PC-3 (cell line): Measurements from ENCODE around the gene MORN5. TPM values are rescaled to one million over a fixed set of nuclear protein-coding genes. Genes with fewer than 3 reads are reported as not detected.
A peak's percentile ranks its signal among the peaks of the same experiment; 100 is the strongest.

Source experiments
- ATAC-seq: fragments of 200-7000 bp; cut with Tn5 transposase; 2 replicates; pipeline ENCODE4 v1.9.1; 2020; ENCODE audit warnings: mild to moderate bottlenecking, moderate library complexity
- BruUV-seq: library from RNA; stranded (reverse); fragments of 400-500 nt; replicated peaks from 2 replicates; lab custom pipeline; 2021; lab: Mats Ljungman, UMichigan
- CTCF ChIA-PET: fragments of 300-600 bp; sonication (Branson Sonifier 250); formaldehyde crosslinking; loops from one replicate; lab custom pipeline; 2022; ENCODE audit warnings: antibody characterized with exemption; lab: Charles Lee
- POLR2A ChIA-PET: fragments of 300-600 bp; sonication (Branson Sonifier 250); formaldehyde crosslinking; loops from one replicate; lab custom pipeline; 2022; ENCODE audit warnings: antibody characterized with exemption; ENCODE audit not compliant: unreplicated experiment; lab: Charles Lee
- DNase-seq: peaks from one replicate; pipeline ENCODE4 v3.0.0-alpha.2; 2015
- H2AFZ ChIP-seq: fragments of 300-600 bp; sonication (generic); 2 replicates; pipeline ENCODE4 v1.6.0; 2016; ENCODE audit warnings: antibody characterized with exemption, low read length
- H3F3A ChIP-seq: fragments of 300-600 bp; sonication (generic); one replicate; pipeline ENCODE4 v1.6.0; 2017; ENCODE audit warnings: antibody characterized with exemption, low read length, control low read depth, mild to moderate bottlenecking; ENCODE audit not compliant: unreplicated experiment
- H3K27ac ChIP-seq: fragments of 300-600 bp; sonication (generic); 2 replicates; pipeline ENCODE4 v1.5.1; 2016; ENCODE audit warnings: mild to moderate bottlenecking, low read length
- H3K27me3 ChIP-seq: fragments of 300-600 bp; sonication (generic); 2 replicates; pipeline ENCODE4 v1.6.1; 2016; ENCODE audit warnings: low read length, mixed read lengths
- H3K36me3 ChIP-seq: fragments of 300-600 bp; sonication (generic); 2 replicates; pipeline ENCODE4 v1.6.1; 2016; ENCODE audit warnings: low read depth, mixed run types, low read length, mixed read lengths
- H3K4me1 ChIP-seq: fragments of 300-600 bp; sonication (generic); 2 replicates; pipeline ENCODE4 v1.5.1; 2016; ENCODE audit warnings: low read length; ENCODE audit not compliant: insufficient read depth
- H3K4me2 ChIP-seq: fragments of 300-600 bp; sonication (generic); 2 replicates; pipeline ENCODE4 v1.6.0; 2016; ENCODE audit warnings: low read length
- H3K4me3 ChIP-seq: fragments of 300-600 bp; sonication (generic); 2 replicates; pipeline ENCODE4 v1.5.1; 2016; ENCODE audit warnings: mild to moderate bottlenecking, low read length, mixed read lengths
- H3K79me2 ChIP-seq: fragments of 300-600 bp; sonication (generic); 2 replicates; pipeline ENCODE4 v1.6.1; 2017; ENCODE audit warnings: low read length, mixed read lengths
- H3K9ac ChIP-seq: fragments of 300-600 bp; sonication (generic); 2 replicates; pipeline ENCODE4 v1.6.0; 2016; ENCODE audit warnings: mild to moderate bottlenecking, low read length
- H3K9me2 ChIP-seq: fragments of 300-600 bp; sonication (generic); replicated peaks from 2 replicates; pipeline ENCODE4 v1.6.1; 2016; ENCODE audit warnings: mixed run types, low read length, mixed read lengths
- H3K9me3 ChIP-seq: fragments of 300-600 bp; sonication (generic); 2 replicates; pipeline ENCODE4 v1.6.1; 2016; ENCODE audit warnings: low read length, mixed read lengths
- H4K20me1 ChIP-seq: fragments of 300-600 bp; sonication (generic); 2 replicates; pipeline ENCODE4 v1.6.1; 2016; ENCODE audit warnings: low read length, mixed read lengths
- EZH2 ChIP-seq: fragments of 300-600 bp; sonication (generic); IDR thresholded peaks from one replicate; pipeline ENCODE4 v1.6.1; 2017; ENCODE audit warnings: antibody characterized with exemption, mild to moderate bottlenecking, low read length; ENCODE audit not compliant: unreplicated experiment
- EZH2phosphoT487 ChIP-seq: fragments of 300-600 bp; sonication (generic); IDR thresholded peaks from 2 replicates; pipeline ENCODE4 v1.6.1; 2018; ENCODE audit warnings: mild to moderate bottlenecking, antibody characterized with exemption, low read length, borderline replicate concordance
- intact Hi-C: fragments of 100-400 bp; cut with micrococcal nuclease; formaldehyde crosslinking; loops from 2 replicates; pipeline ENCODE4 v1.9.0; 2023
- total RNA-seq: library from RNA; depleted of rRNA; stranded (reverse); fragments of >200 nt; gene quantifications from 2 replicates; pipeline ENCODE4 v1.2.3, GENCODE V29; 2014
- TF ChIP-seq, protein P1 (sequence below): fragments of 300-600 bp; sonication (generic); conservative IDR thresholded peaks from 2 replicates; pipeline ENCODE4 v1.5.1; 2017; ENCODE audit warnings: antibody characterized with exemption, low read depth, mild to moderate bottlenecking, low read length

The MORN5 gene
- total RNA-seq, 1 experiment from 2014 or later: not detected

DNA sequence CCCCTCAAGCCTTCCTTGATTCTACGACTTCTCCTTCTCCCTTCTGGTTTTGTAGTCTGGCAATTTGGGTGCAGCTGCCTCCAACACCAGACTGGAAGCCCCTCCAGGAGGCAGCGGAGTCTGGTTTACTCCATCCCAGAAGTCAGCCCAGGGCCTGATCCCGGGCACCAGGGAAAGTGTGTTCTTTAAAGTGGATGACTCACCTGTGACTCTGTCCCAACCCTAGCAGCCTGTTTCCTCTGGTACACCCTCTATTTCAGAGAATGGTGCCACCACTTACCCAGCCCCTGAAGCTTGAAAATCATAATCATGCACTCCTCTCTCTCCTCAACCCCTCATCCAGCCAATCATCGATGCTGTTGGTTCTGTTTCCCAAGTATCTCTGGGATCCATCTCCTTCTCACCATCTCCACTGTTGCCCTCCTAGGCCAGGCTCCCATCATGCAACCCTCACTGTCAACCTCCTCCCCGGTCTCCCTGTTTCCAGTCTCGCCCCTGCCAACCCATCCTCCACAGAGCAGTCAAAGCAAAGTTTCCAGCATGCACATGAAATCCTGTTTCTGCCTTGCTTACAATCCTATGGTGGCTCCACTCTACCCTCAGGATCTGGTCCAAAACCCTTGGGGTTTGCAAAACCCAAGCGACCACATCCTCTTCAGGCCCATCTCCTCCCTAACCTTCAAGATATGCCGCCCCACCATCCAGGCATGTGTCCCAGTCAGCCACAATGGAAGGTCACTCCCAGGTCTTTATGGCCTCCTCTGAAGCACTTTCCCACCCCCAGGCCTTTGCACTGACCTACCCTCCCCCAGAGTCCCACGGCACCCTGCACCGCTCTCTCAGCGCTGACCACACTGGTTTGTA, 58.6 kb downstream of the MORN5 start:
- Histone ChIP-seq H3K36me3 (no peaks in the 10 kb centered on the region), H2AFZ (peak overlapping the region; percentile 43; the same call in 1 of the 2 replicates), H3K27ac (peak overlapping the region; percentile 67), H3K4me1 (peaks cover 23% of the 10 kb centered on the region), H3K4me3 (no peak overlapping the region), H3K4me2 (peak overlapping the region; percentile 53), H3F3A (no peaks in the 10 kb centered on the region), H4K20me1 (no peaks in the 10 kb centered on the region), H3K9me2 (no peaks in the 10 kb centered on the region), H3K79me2 (peaks cover 3% of the 10 kb centered on the region), H3K27me3 (no peaks in the 10 kb centered on the region), H3K9me3 (no peaks in the 10 kb centered on the region), H3K9ac (no peak overlapping the region)
- ChIA-PET POLR2A (no interaction called here), CTCF (no interaction called here)
- TF ChIP-seq EZH2 (no peak), EZH2phosphoT487 (no peak)
- TF ChIP-seq, protein P1, sequence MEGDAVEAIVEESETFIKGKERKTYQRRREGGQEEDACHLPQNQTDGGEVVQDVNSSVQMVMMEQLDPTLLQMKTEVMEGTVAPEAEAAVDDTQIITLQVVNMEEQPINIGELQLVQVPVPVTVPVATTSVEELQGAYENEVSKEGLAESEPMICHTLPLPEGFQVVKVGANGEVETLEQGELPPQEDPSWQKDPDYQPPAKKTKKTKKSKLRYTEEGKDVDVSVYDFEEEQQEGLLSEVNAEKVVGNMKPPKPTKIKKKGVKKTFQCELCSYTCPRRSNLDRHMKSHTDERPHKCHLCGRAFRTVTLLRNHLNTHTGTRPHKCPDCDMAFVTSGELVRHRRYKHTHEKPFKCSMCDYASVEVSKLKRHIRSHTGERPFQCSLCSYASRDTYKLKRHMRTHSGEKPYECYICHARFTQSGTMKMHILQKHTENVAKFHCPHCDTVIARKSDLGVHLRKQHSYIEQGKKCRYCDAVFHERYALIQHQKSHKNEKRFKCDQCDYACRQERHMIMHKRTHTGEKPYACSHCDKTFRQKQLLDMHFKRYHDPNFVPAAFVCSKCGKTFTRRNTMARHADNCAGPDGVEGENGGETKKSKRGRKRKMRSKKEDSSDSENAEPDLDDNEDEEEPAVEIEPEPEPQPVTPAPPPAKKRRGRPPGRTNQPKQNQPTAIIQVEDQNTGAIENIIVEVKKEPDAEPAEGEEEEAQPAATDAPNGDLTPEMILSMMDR: no peak
- BruUV-seq: no TSS peak
- DNase-seq: peak; percentile 53
- intact Hi-C loops: no loop called here
- ATAC-seq: peak; percentile 60

DNA sequence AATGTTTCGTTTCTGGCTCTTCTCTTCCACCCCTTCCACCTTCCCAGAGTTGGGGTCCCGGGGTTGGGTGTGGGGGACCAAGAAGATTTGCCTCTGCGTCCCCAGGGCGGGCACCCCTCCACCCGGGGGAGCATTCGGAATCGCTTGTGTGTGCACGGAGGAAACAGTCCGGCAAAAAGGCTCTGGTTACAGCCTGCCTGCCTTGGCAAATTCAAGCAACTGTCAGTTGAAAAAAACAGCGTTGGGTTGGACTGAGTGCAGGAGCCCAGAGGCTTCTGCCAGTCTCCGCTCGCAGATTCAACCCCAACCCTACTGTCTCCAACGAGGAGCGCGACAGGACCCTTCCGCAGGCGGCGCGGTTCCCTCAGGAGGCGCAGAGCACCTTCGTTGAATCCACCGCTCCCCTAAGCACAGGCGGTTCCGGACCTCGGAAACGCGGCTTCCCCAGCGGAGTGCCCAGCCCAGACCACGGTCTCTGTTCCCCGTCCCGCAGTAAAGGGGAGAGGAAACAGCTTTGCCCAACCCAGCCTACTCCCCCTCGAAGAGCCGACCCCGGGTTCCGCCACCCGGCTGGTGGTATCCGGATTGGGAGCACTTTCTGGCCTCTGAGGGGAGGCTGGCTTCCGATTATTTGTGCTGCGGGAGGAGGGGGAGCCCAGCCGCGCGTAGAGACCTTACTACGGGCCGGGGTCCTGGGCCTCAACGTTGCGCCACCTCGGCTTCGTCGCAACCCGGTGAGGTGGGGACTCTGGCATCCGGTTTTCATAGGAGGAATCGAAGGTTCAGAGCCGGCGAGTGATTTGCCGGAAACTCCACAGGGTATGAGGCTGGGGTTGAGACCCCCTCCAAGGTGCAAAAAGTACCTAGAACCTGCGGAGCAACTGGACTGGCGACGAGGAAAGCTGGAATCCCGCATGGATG, 59.5 kb downstream of the MORN5 start:
- CTCF ChIA-PET: no interaction called here
- H2AFZ ChIP-seq: no peak overlapping the region
- no peaks in the 10 kb centered on the region for H3K9me2 ChIP-seq
- DNase-seq: no peak
- intact Hi-C loops: no loop called here
- no peaks in the 10 kb centered on the region for H3K9me3 ChIP-seq
- no peak overlapping the region for H3K4me3 ChIP-seq
- no peak overlapping the region for H3K9ac ChIP-seq
- POLR2A ChIA-PET: no interaction called here
- H3K79me2 ChIP-seq: no peaks in the 10 kb centered on the region
- ATAC-seq: no peak
- no peaks in the 10 kb centered on the region for H4K20me1 ChIP-seq
- BruUV-seq: no TSS peak
- H3K27ac ChIP-seq: no peak overlapping the region
- H3K4me1 ChIP-seq: peaks cover 19% of the 10 kb centered on the region
- TF ChIP-seq EZH2 (no peak), EZH2phosphoT487 (no peak)
- TF ChIP-seq, protein P1: no peak
- no peak overlapping the region for H3K4me2 ChIP-seq
- H3K36me3 ChIP-seq: no peaks in the 10 kb centered on the region
- H3K27me3 ChIP-seq: no peaks in the 10 kb centered on the region
- H3F3A ChIP-seq: no peaks in the 10 kb centered on the region
